Kidney epithelial cell (primary cell): Measurements from ENCODE around the gene PMM1. TPM values are rescaled to one million over a fixed set of nuclear protein-coding genes. Genes with fewer than 3 reads are reported as not detected.

Experiments used
- DNase-seq: peaks from one replicate; pipeline ENCODE4 v3.0.0-alpha.2; 2010; ENCODE audit warnings: low read depth
- H3K27me3 ChIP-seq: 2 replicates; pipeline ENCODE4 v1.6.0; 2011; ENCODE audit warnings: low read length; ENCODE audit not compliant: control insufficient read depth, insufficient read depth
- H3K36me3 ChIP-seq: 2 replicates; pipeline ENCODE4 v1.5.1; 2011; ENCODE audit warnings: low read length; ENCODE audit not compliant: control insufficient read depth, insufficient read depth
- H3K4me3 ChIP-seq: 2 replicates; pipeline ENCODE4 v1.5.1; 2011; ENCODE audit warnings: low read depth, mild to moderate bottlenecking, control low read depth, low read length
- total RNA-seq: library from RNA; depleted of rRNA; stranded (reverse); fragments of >200 nt; gene quantifications from 2 replicates; pipeline ENCODE4 v1.2.3, GENCODE V29; 2015
- TF ChIP-seq, protein P1 (sequence below): IDR thresholded peaks from 2 replicates; pipeline ENCODE4 v1.5.1; 2011; ENCODE audit warnings: mild to moderate bottlenecking, moderate library complexity, low read length, control low read depth, inconsistent platforms; ENCODE audit not compliant: insufficient read depth, poor library complexity, severe bottlenecking

PMM1 gene
- total RNA-seq, 1 donor from 2014 or later = 32.2 TPM

GRCh38 chr22:41612603-41613306 is 23.1 kb upstream of the PMM1 start:
- H3K36me3 ChIP-seq = no peaks in the 10 kb centered on the region
- DNase-seq = no peak
- no peak overlapping the region for H3K4me3 ChIP-seq
- no peaks in the 10 kb centered on the region for H3K27me3 ChIP-seq
- TF ChIP-seq, protein P1, sequence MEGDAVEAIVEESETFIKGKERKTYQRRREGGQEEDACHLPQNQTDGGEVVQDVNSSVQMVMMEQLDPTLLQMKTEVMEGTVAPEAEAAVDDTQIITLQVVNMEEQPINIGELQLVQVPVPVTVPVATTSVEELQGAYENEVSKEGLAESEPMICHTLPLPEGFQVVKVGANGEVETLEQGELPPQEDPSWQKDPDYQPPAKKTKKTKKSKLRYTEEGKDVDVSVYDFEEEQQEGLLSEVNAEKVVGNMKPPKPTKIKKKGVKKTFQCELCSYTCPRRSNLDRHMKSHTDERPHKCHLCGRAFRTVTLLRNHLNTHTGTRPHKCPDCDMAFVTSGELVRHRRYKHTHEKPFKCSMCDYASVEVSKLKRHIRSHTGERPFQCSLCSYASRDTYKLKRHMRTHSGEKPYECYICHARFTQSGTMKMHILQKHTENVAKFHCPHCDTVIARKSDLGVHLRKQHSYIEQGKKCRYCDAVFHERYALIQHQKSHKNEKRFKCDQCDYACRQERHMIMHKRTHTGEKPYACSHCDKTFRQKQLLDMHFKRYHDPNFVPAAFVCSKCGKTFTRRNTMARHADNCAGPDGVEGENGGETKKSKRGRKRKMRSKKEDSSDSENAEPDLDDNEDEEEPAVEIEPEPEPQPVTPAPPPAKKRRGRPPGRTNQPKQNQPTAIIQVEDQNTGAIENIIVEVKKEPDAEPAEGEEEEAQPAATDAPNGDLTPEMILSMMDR = no peak

DNA sequence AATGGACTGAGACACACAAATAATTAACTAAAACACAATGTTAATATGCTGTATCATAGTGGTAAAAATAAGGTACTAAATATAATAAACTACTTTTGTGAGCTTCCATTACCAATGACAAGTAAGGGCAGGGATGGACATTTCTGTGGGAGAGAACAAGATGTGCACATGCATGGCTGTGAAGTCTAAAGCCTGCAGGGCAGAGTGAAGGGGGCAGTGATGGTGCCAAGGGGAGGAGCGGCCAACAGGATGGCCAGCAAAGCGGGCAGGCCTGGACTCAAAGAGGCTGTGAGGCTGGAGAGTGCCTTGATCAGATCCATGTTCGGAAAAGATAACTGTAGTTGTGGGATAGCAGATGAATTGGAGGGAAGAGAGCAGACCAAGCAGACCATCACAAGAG is 18.7 kb upstream of the PMM1 start:
- TF ChIP-seq, protein P1 = no peak
- Histone ChIP-seq H3K4me3 (no peak overlapping the region), H3K27me3 (no peaks in the 10 kb centered on the region), H3K36me3 (peaks cover 3% of the 10 kb centered on the region)
- no peak for DNase-seq

GRCh38 chr22:41603873-41604332 is 14.3 kb upstream of the PMM1 start:
- DNase-seq = no peak
- no peaks in the 10 kb centered on the region for H3K27me3 ChIP-seq
- H3K36me3 ChIP-seq = peaks cover 4% of the 10 kb centered on the region
- no peak overlapping the region for H3K4me3 ChIP-seq
- TF ChIP-seq, protein P1 = no peak

GRCh38 chr22:41600976-41601375 is 11.3 kb upstream of the PMM1 start:
- TF ChIP-seq, protein P1 = no peak
- no peak for DNase-seq
- no peak overlapping the region for H3K4me3 ChIP-seq
- H3K27me3 ChIP-seq = no peaks in the 10 kb centered on the region
- peaks cover 4% of the 10 kb centered on the region for H3K36me3 ChIP-seq

DNA sequence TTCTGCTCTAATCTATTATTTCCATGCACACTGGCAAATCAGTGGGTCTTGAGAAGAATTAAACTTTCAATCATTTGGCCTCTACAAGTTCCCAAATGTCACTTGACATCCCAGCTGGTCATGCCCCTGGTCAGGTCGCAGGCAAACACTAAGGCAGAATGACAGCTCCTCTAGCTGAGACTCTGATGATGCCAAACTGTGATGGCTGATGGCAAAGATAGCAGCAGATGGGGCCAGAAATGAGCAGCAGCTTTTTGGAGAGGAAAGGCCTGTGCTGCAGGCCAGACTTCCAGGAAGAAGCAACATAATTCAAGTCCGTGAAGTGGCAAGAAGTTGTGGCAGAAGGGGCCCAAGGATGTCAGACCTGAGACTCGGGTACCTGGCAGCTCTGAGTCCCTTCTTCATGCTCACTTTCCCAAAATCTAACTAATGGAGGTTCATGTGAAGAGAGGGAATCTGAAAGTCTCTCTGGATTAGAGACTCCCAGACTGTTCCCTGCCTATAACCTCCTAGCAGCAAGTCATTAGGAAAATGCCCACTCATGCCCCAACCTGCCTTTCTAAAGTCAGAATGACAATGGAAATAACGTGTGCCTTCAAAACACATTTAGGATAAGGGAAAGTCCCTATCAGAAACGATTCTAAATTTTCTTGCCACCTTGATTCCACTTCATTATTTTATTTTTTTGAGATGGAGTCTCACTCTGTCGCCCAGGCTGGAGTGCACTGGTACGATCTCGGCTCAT is 9.4 kb upstream of the PMM1 start:
- DNase-seq = no peak
- Histone ChIP-seq H3K27me3 (no peaks in the 10 kb centered on the region), H3K36me3 (peaks cover 1% of the 10 kb centered on the region), H3K4me3 (no peak overlapping the region)
- TF ChIP-seq, protein P1 = no peak
